ENCODE data around the gene AFAP1.

The AFAP1 gene

DNA sequence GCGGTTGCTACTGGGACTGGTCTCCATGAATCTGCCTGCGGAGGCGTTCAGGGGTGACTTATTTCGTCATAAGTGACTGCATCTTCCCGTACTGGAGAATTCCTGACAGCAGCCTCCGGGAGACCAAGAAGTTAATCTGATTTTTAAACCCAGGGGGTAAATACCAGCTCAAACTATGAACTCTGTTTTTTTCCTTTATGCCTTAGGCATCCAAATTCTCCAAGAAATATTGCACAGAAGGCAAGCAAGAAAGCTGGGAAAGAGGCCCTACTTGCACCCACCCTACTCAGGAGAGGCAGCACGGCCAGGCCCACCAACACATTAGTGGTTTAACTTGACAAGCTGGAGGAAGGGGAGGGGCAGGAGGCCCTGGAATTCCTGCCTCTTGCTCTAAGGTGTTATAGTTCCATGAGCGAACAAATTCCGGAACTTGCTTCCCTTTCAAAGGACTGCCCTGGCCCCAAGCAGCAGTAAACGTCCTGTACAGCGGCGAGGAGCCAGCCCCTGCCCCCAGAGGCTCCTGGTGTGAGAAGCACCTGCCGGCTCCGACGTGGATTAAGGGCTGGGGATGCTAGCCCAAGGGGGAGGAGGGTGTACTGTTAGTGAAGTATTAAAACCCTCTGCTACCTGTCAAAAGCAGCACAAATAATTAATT, 177.2 kb downstream of the AFAP1 start:
- H3K9me3 ChIP-seq (ENCODE audit: control insufficient read depth, low read depth, low read length) = no peaks in the 10 kb centered on the region
- H3K27ac ChIP-seq (ENCODE audit: low read length) = no peak overlapping the region
- no peak overlapping the region for H3K4me3 ChIP-seq (ENCODE audit: low read length)
- H3K36me3 ChIP-seq (ENCODE audit: control insufficient read depth, low read depth, low read length) = no peaks in the 10 kb centered on the region
- H3K9ac ChIP-seq (ENCODE audit: low read length) = no peak overlapping the region
- H3K27me3 ChIP-seq (ENCODE audit: control insufficient read depth, insufficient read depth, low read length) = no peaks in the 10 kb centered on the region
- H3K4me1 ChIP-seq (ENCODE audit: control insufficient read depth, low read depth, low read length) = no peaks in the 10 kb centered on the region

DNA sequence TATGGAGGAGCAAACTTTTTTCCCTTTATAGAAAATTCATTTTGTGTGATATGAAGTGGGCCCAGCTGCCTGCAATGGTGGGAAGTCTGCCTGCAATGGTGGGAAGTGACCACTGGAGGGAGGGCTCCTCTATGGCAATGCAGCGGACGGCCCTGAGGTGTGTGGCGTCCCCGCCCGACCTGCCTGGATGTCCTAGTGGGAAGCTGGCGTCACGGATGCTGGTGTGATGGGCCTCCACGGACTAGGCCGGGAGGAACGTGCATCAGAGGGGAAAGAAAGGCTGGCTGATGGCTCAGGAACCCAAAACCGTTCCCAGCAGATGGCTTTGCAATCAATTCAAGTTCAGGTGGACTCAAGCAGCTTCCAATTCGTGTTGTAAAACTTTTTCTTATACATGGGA, 177.9 kb downstream of the AFAP1 start:
- no peaks in the 10 kb centered on the region for H3K27me3 ChIP-seq (ENCODE audit: control insufficient read depth, insufficient read depth, low read length)
- H3K27ac ChIP-seq (ENCODE audit: low read length) = no peak overlapping the region
- H3K36me3 ChIP-seq (ENCODE audit: control insufficient read depth, low read depth, low read length) = no peaks in the 10 kb centered on the region
- no peaks in the 10 kb centered on the region for H3K9me3 ChIP-seq (ENCODE audit: control insufficient read depth, low read depth, low read length)
- H3K9ac ChIP-seq (ENCODE audit: low read length) = no peak overlapping the region
- no peak overlapping the region for H3K4me3 ChIP-seq (ENCODE audit: low read length)
- H3K4me1 ChIP-seq (ENCODE audit: control insufficient read depth, low read depth, low read length) = no peaks in the 10 kb centered on the region

GRCh38 chr4:7761312-7761711, 178.3 kb downstream of the AFAP1 start:
- no peaks in the 10 kb centered on the region for H3K36me3 ChIP-seq (ENCODE audit: control insufficient read depth, low read depth, low read length)
- no peaks in the 10 kb centered on the region for H3K27me3 ChIP-seq (ENCODE audit: control insufficient read depth, insufficient read depth, low read length)
- no peak overlapping the region for H3K9ac ChIP-seq (ENCODE audit: low read length)
- no peaks in the 10 kb centered on the region for H3K9me3 ChIP-seq (ENCODE audit: control insufficient read depth, low read depth, low read length)
- H3K4me1 ChIP-seq (ENCODE audit: control insufficient read depth, low read depth, low read length) = no peaks in the 10 kb centered on the region
- no peak overlapping the region for H3K27ac ChIP-seq (ENCODE audit: low read length)
- H3K4me3 ChIP-seq (ENCODE audit: low read length) = no peak overlapping the region

DNA sequence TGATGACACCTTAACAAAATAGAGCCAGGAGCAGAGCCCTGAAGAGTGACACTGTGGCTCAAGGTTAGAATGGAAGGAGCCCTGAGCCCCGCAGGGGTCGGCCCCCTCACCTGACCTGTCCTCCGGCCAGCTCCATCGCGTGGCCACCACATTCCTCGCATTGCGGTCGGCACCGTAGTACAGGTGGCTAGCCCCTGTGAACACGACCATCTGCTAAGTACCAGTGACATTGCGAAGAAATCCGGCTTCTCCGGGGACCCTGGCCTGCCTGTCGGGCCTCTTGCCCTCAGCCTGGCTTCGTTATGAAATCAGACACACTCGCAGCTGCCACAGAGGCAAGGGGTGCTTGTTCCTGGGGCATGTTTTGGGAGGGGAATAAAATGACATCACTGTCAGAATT, 179.0 kb downstream of the AFAP1 start:
- Histone ChIP-seq H3K27me3 (ENCODE audit: control insufficient read depth, insufficient read depth, low read length) (no peaks in the 10 kb centered on the region), H3K4me1 (ENCODE audit: control insufficient read depth, low read depth, low read length) (no peaks in the 10 kb centered on the region), H3K27ac (ENCODE audit: low read length) (no peak overlapping the region), H3K9me3 (ENCODE audit: control insufficient read depth, low read depth, low read length) (no peaks in the 10 kb centered on the region), H3K9ac (ENCODE audit: low read length) (no peak overlapping the region), H3K4me3 (ENCODE audit: low read length) (no peak overlapping the region), H3K36me3 (ENCODE audit: control insufficient read depth, low read depth, low read length) (no peaks in the 10 kb centered on the region)

DNA sequence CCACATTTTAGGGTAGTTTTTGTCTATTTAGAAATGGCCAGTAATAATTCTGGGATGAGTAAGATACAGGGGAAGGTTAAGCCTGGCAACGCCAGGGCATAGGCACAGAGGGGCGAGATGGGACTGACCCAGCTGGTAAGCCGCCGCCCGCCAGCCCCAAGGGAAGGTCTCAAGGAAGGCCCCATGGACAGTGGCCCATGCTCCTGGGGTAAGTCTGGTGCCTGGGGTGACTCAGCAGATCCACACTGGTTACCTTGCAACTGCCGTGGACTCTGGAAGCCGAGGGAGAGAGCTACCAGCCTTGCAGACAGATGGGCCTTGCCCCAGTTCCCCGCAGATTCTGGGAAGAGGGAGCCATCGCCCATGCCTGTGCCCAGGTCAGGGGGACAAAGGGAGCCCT, 179.4 kb downstream of the AFAP1 start:
- no peak overlapping the region for H3K9ac ChIP-seq (ENCODE audit: low read length)
- H3K27me3 ChIP-seq (ENCODE audit: control insufficient read depth, insufficient read depth, low read length) = no peaks in the 10 kb centered on the region
- no peaks in the 10 kb centered on the region for H3K4me1 ChIP-seq (ENCODE audit: control insufficient read depth, low read depth, low read length)
- no peak overlapping the region for H3K27ac ChIP-seq (ENCODE audit: low read length)
- H3K4me3 ChIP-seq (ENCODE audit: low read length) = no peak overlapping the region
- no peaks in the 10 kb centered on the region for H3K36me3 ChIP-seq (ENCODE audit: control insufficient read depth, low read depth, low read length)
- no peaks in the 10 kb centered on the region for H3K9me3 ChIP-seq (ENCODE audit: control insufficient read depth, low read depth, low read length)

GRCh38 chr4:7759635-7760034, 180.0 kb downstream of the AFAP1 start:
- Histone ChIP-seq H3K27ac (ENCODE audit: low read length) (no peak overlapping the region), H3K4me3 (ENCODE audit: low read length) (no peak overlapping the region), H3K9me3 (ENCODE audit: control insufficient read depth, low read depth, low read length) (no peaks in the 10 kb centered on the region), H3K4me1 (ENCODE audit: control insufficient read depth, low read depth, low read length) (no peaks in the 10 kb centered on the region), H3K36me3 (ENCODE audit: control insufficient read depth, low read depth, low read length) (no peaks in the 10 kb centered on the region), H3K9ac (ENCODE audit: low read length) (no peak overlapping the region), H3K27me3 (ENCODE audit: control insufficient read depth, insufficient read depth, low read length) (no peaks in the 10 kb centered on the region)

- no peak overlapping the region for H3K4me3 ChIP-seq (ENCODE audit: low read length)
- no peak overlapping the region for H3K27ac ChIP-seq (ENCODE audit: low read length)
- H3K9me3 ChIP-seq (ENCODE audit: control insufficient read depth, low read depth, low read length) = no peaks in the 10 kb centered on the region
- H3K4me1 ChIP-seq (ENCODE audit: control insufficient read depth, low read depth, low read length) = no peaks in the 10 kb centered on the region
- H3K9ac ChIP-seq (ENCODE audit: low read length) = no peak overlapping the region
- H3K27me3 ChIP-seq (ENCODE audit: control insufficient read depth, insufficient read depth, low read length) = no peaks in the 10 kb centered on the region
- no peaks in the 10 kb centered on the region for H3K36me3 ChIP-seq (ENCODE audit: control insufficient read depth, low read depth, low read length)
These were observed 180.4 kb downstream of the AFAP1 start for GRCh38 chr4:7759216-7759615.

DNA sequence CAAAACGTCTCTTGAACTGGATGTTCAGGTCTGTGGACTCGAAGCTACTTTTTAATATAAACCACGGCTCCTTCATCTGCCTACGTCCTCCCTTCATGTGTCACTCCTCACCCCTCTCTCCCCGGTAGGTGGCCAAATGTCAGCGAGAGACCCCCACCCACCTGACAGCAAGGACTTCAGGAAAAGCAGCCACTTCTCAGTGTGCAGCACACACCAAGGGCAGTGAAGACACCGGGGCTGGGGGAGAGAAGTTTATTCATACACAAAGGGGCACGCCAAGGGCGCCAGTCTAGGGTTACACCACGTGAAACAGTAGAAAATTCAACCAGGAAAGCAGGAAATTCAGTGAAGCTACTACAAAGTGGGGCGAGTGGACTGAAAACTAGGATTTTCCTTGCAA, 181.2 kb downstream of the AFAP1 start:
- Histone ChIP-seq H3K4me1 (ENCODE audit: control insufficient read depth, low read depth, low read length) (no peaks in the 10 kb centered on the region), H3K4me3 (ENCODE audit: low read length) (no peak overlapping the region), H3K9ac (ENCODE audit: low read length) (no peak overlapping the region), H3K27ac (ENCODE audit: low read length) (no peak overlapping the region), H3K27me3 (ENCODE audit: control insufficient read depth, insufficient read depth, low read length) (no peaks in the 10 kb centered on the region), H3K9me3 (ENCODE audit: control insufficient read depth, low read depth, low read length) (no peaks in the 10 kb centered on the region), H3K36me3 (ENCODE audit: control insufficient read depth, low read depth, low read length) (no peaks in the 10 kb centered on the region)

GRCh38 chr4:7757501-7758471, 181.9 kb downstream of the AFAP1 start:
- Histone ChIP-seq H3K4me3 (ENCODE audit: low read length) (no peak overlapping the region), H3K27me3 (ENCODE audit: control insufficient read depth, insufficient read depth, low read length) (no peaks in the 10 kb centered on the region), H3K4me1 (ENCODE audit: control insufficient read depth, low read depth, low read length) (no peaks in the 10 kb centered on the region), H3K27ac (ENCODE audit: low read length) (no peak overlapping the region), H3K36me3 (ENCODE audit: control insufficient read depth, low read depth, low read length) (no peaks in the 10 kb centered on the region), H3K9me3 (ENCODE audit: control insufficient read depth, low read depth, low read length) (no peaks in the 10 kb centered on the region), H3K9ac (ENCODE audit: low read length) (no peak overlapping the region)

- no peaks in the 10 kb centered on the region for H3K9me3 ChIP-seq (ENCODE audit: control insufficient read depth, low read depth, low read length)
- H3K4me1 ChIP-seq (ENCODE audit: control insufficient read depth, low read depth, low read length) = no peaks in the 10 kb centered on the region
- H3K27ac ChIP-seq (ENCODE audit: low read length) = no peak overlapping the region
- H3K4me3 ChIP-seq (ENCODE audit: low read length) = no peak overlapping the region
- H3K36me3 ChIP-seq (ENCODE audit: control insufficient read depth, low read depth, low read length) = no peaks in the 10 kb centered on the region
- H3K27me3 ChIP-seq (ENCODE audit: control insufficient read depth, insufficient read depth, low read length) = no peaks in the 10 kb centered on the region
- no peak overlapping the region for H3K9ac ChIP-seq (ENCODE audit: low read length)
These were observed 182.9 kb downstream of the AFAP1 start for GRCh38 chr4:7756561-7757355.

GRCh38 chr4:7756071-7756470, 183.6 kb downstream of the AFAP1 start:
- no peaks in the 10 kb centered on the region for H3K36me3 ChIP-seq (ENCODE audit: control insufficient read depth, low read depth, low read length)
- no peaks in the 10 kb centered on the region for H3K27me3 ChIP-seq (ENCODE audit: control insufficient read depth, insufficient read depth, low read length)
- no peak overlapping the region for H3K27ac ChIP-seq (ENCODE audit: low read length)
- H3K4me1 ChIP-seq (ENCODE audit: control insufficient read depth, low read depth, low read length) = no peaks in the 10 kb centered on the region
- no peak overlapping the region for H3K4me3 ChIP-seq (ENCODE audit: low read length)
- no peak overlapping the region for H3K9ac ChIP-seq (ENCODE audit: low read length)
- H3K9me3 ChIP-seq (ENCODE audit: control insufficient read depth, low read depth, low read length) = no peaks in the 10 kb centered on the region
